NOMO-1 treated with DMSO at 0.1 percent for 48 hours (cell line): ENCODE results near the gene RMDN3.

Source experiments
- DNase-seq: peaks from one replicate; lab custom pipeline; 2025; ENCODE audit not compliant: unreplicated experiment; lab: John Stamatoyannopoulos, UW

The RMDN3 gene

DNA sequence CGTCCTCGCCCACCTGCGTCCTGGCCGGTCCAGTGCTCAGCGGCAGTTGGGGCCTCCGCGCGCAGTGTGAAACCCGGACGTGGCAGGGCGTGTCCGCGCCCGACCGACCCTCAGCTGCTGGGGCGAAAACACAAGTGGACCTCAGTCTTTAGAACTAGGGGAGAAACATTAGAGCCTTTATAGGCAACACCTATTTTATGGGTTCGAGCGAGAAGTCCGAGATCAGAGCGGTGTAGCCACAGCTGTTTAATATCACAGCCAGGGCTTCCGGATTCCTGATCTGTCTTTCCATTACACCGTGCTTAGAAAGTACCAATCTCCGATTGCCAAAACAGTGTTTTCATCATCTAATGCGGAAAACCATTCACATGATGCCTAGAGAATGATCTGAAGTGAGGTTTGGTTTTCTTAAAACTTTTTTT, 59.6 kb downstream of the RMDN3 start:
- peak; percentile 13 for DNase-seq

DNA sequence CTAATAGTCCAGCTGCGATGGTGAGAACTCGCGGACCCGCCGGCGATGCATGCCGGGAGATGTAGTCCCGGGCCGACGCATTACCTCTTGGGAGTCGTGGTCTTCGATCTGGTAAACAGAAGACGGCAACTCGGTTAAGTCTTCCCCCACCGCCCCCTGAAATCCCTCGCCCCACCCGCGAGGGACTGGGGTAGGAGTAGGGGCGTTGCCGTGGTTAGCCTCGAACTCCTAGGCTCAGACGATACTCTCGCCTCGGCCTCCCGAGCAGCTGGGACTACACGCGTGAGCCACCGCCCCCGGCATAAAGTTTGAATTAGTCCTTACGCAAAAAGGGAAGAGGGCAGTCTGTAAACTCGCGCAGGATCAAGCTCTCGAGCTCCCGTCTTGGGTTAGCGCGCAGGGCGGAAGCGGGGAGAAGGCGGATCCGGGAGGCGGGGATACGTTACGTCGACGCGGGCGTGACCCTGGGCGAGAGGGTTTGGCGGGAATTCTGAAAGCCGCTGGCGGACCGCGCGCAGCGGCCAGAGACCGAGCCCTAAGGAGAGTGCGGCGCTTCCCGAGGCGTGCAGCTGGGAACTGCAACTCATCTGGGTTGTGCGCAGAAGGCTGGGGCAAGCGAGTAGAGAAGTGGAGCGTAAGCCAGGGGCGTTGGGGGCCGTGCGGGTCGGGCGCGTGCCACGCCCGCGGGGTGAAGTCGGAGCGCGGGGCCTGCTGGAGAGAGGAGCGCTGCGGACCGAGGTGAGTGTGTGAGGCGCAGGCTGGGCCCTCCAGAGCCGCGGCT, 60.2 kb downstream of the RMDN3 start, which contains the start of gene RAD51:
TSS of gene RAD51 (plus strand) at position 487 of the 781 bp plus-strand sequence. CDS start 3,585 bp downstream, outside the sequence.
- DNase-seq = peak; percentile 99

DNA sequence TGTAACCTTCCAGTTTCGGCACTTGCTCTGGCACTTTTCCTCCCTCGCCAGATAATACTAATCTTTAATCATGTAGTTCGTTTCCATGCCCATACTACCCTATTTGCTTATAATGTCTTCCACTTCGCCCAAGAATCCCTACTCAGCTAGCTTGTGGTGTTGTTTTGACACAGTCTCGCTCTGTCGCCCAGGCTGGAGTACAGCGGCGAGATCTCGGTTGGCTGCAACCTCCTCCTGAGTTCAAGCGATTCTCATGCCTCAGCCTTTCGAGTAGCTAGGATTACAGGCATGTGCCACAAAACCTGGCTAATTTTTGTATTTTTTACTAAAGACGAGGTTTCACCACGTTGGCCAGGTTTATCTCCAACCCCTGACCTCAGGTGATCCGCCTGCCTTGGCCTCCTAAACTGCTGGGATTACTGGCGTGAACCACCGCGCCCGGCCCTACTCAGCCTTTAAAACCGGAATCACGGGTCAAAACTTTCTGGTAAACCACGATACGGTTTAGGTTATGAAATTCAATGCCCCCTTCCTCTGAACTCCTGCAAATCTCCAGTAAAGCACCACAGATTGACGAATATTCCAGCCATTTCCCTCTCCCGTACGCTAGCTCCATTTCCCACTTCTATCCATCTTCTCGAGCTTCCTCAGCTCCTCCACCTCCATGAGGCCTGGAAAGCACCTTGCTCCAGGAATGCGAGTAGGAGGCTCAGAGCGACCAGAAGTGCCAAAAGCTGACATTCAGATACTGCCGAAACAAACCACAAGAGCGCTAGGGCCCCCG, 61.0 kb downstream of the RMDN3 start:
- DNase-seq = peak; percentile 9

- no peak for DNase-seq
Observed at GRCh38 chr15:40691737-40692136, 63.3 kb downstream of the RMDN3 start.

- no peak for DNase-seq
Observed at GRCh38 chr15:40688932-40689799, 65.9 kb downstream of the RMDN3 start.
